ENCODE results near the gene CCDC159. TPM values are rescaled to one million over a fixed set of nuclear protein-coding genes. Genes with fewer than 3 reads are reported as not detected.
A peak's percentile ranks its signal among the peaks of the same experiment; 100 is the strongest.
"Not testable (repeated sequence)": the region's sequence is repeated elsewhere in the genome, so short reads cannot be mapped to it uniquely, and the experiment has no call there.

CCDC159 gene
- total RNA-seq, 1 donor from 2014 or later, result 12.4 TPM

GRCh38 chr19:11367528-11367927 is 21.2 kb downstream of the CCDC159 start:
- DNase-seq, result no peak

GRCh38 chr19:11370744-11371143 is 24.4 kb downstream of the CCDC159 start:
- no peak for DNase-seq

- no peak for DNase-seq
Measured at GRCh38 chr19:11373166-11373884, 27.0 kb downstream of the CCDC159 start.

- no peak for DNase-seq
Measured at GRCh38 chr19:11373885-11374432, 27.6 kb downstream of the CCDC159 start.

- DNase-seq, result peak; percentile 99
Measured at GRCh38 chr19:11374433-11375142, 28.3 kb downstream of the CCDC159 start, which contains the start of gene SWSAP1. Gene SWSAP1, plus strand, starts transcription at chr19:11374666. Its CDS starts 15 bp downstream, at chr19:11374681.

GRCh38 chr19:11375143-11375948 is 29.0 kb downstream of the CCDC159 start:
- DNase-seq, result no peak

GRCh38 chr19:11377237-11377636 is 30.9 kb downstream of the CCDC159 start:
- DNase-seq, result no peak

GRCh38 chr19:11377756-11378155 is 31.4 kb downstream of the CCDC159 start:
- DNase-seq, result no peak

GRCh38 chr19:11378319-11379189 is 32.2 kb downstream of the CCDC159 start:
- no peak for DNase-seq

- not testable (repeated sequence) for DNase-seq
Measured at GRCh38 chr19:11379269-11379845, 33.0 kb downstream of the CCDC159 start.

- DNase-seq, result no peak
Measured at GRCh38 chr19:11379857-11380350, 33.6 kb downstream of the CCDC159 start.

GRCh38 chr19:11380653-11381537 is 34.6 kb downstream of the CCDC159 start:
- DNase-seq, result peak; percentile 94

GRCh38 chr19:11382898-11383705 is 36.8 kb downstream of the CCDC159 start:
- no peak for DNase-seq

- no peak for DNase-seq
Measured at GRCh38 chr19:11383706-11384048, 37.4 kb downstream of the CCDC159 start.

- no peak for DNase-seq
Measured at GRCh38 chr19:11384778-11385129, 38.4 kb downstream of the CCDC159 start.

GRCh38 chr19:11387162-11388034 is 41.1 kb downstream of the CCDC159 start:
- DNase-seq, result no peak

- no peak for DNase-seq
Measured at GRCh38 chr19:11390359-11390758, 44.0 kb downstream of the CCDC159 start.

Measured in skin of body (tissue), 2 donors.